Subcutaneous abdominal adipose tissue (tissue), 5 donors: ENCODE measurements around the gene ENTPD8.

Source experiments
- H3K27ac ChIP-seq: one replicate; pipeline ENCODE4 v1.7.0; 2013; ENCODE audit warnings: low read depth, mild to moderate bottlenecking, inconsistent platforms, low read length, moderate library complexity
- H3K27me3 ChIP-seq, 5 donors: one replicate each; pipeline ENCODE4 v1.7.0; 2013; ENCODE audit warnings: low read length in 5 of 5, inconsistent platforms in 1 of 5; ENCODE audit not compliant: control insufficient read depth in 5 of 5, insufficient read depth in 4 of 5
- H3K36me3 ChIP-seq, 5 donors: one replicate each; pipeline ENCODE4 v1.7.0; 2013; ENCODE audit warnings: low read length in 5 of 5; ENCODE audit not compliant: control insufficient read depth in 5 of 5, insufficient read depth in 5 of 5
- H3K4me1 ChIP-seq, 5 donors: one replicate each; pipeline ENCODE4 v1.7.0; 2013; ENCODE audit warnings: low read length in 5 of 5, mild to moderate bottlenecking in 3 of 5, moderate library complexity in 1 of 5; ENCODE audit not compliant: control insufficient read depth in 5 of 5, insufficient read depth in 5 of 5
- H3K4me3 ChIP-seq, 5 donors: one replicate each; pipeline ENCODE4 v1.7.0; 2013; ENCODE audit warnings: low read length in 5 of 5, low read depth in 1 of 5
- H3K9ac ChIP-seq, 5 donors: one replicate each; pipeline ENCODE4 v1.7.0; 2013; ENCODE audit warnings: low read length in 5 of 5, mild to moderate bottlenecking in 4 of 5, moderate library complexity in 3 of 5
- H3K9me3 ChIP-seq, 5 donors: one replicate each; pipeline ENCODE4 v1.7.0; 2013; ENCODE audit warnings: low read length in 5 of 5; ENCODE audit not compliant: control insufficient read depth in 5 of 5
- donor health status: healthy.
- donor health status: healthy.
- donor health status: healthy.
- donor health status: healthy.
- donor health status: healthy.

Gene ENTPD8

DNA sequence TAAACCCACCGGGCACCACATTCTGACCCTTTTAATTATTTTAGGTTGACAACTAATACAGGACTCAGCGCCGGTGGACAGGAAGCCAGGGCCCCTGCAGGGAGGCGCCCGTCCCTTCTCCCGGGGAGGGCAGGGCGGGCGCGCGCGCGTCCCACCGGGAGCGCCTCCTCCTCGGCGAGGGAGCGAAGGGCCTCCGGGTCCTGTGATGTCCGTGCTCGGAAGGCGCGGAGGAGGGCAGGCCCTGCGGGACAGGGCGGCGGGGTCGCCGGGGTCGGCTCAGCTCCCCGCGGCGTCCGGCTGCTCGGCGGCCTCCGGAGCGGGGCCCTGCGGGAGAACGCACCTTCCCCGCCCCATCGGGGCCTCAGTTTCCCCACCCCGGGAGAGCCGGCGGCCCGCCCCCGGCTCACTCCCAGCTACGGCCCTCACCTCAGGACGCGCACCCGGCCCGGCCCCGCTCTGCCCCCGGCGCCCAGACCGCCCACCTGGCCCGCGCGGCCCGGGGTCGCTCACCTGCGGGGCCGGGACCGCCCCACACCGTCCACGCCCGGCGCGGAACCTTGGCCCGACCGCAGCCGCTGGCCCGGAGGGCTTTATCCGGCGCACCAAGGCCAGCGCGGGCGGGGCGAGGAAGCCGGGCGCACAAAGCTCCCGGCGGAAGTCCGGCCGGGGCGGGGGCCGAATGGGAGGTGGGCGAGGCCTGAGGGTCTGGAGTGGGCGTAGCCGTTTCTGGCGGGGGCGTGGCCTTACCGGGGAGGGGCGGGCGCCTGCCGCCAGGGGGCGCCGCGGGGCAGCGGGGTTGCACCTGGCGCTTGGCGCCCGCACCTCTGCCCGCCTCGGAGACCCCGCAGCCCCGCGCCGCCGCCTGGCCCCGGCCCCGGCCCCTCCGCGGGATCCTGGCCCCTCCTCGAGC, 18.3 kb downstream of the ENTPD8 start, which contains the start of the genes EXD3 and NOXA1:
TSS of gene EXD3 (minus strand) at position 559 of the 910 bp plus-strand sequence. CDS start 27,805 bp downstream, outside the sequence.
TSS of gene NOXA1 (plus strand) at position 790 of the 910 bp plus-strand sequence. CDS start 137 bp downstream, outside the sequence.
- Histone ChIP-seq H3K4me1 (peaks cover 3 to 35% (median 28%) of the 10 kb centered on the region in 5 donors), H3K9me3 (no peaks in the 10 kb centered on the region), H3K27me3 (no peaks in the 10 kb centered on the region), H3K9ac (peak within 1 kb of the TSS; percentile 63 to 84 (median 77)), H3K4me3 (peak within 1 kb of the TSS; percentile 65 to 92 (median 82)), H3K27ac (peak within 1 kb of the TSS; percentile 37), H3K36me3 (no peaks in the 10 kb centered on the region)

DNA sequence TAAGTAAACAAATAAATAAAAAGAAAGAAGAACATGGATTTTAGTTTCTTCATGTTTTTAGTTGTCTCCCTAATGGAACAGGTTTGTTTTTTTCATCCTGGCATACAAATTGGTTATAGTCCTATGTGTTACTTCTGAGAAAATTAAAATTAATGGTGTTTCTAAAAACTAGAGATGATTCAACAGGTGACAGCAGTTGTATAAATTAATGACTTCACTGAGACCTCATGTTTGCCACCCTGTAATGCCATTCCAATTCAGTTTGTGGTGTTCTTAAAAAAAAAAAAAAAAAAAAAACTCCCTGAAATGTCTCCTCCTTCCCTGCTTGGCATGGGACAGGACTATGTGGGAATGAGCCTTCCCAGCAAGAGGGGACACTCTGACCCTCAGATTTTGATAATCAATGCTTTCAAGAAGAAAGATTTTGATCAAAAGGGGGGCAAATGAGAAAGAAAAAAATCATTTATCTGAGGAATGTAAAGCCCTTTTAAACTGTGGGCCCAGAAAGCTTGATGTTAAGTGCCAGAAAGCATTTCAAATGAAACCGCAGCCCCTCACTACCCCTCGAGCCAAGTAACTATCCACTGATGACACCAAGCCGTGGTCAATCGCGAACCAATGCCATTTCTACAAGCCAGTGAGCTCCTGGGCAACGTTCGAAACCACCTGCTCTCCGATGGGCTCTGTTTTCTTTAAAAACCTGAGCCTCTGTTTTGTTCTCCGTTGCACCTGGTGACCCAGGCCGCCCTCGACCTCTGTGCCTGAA, 19.1 kb downstream of the ENTPD8 start:
- Histone ChIP-seq H3K9ac (peak overlapping the region; percentile 63 to 84 (median 77)), H3K27me3 (no peaks in the 10 kb centered on the region)

DNA sequence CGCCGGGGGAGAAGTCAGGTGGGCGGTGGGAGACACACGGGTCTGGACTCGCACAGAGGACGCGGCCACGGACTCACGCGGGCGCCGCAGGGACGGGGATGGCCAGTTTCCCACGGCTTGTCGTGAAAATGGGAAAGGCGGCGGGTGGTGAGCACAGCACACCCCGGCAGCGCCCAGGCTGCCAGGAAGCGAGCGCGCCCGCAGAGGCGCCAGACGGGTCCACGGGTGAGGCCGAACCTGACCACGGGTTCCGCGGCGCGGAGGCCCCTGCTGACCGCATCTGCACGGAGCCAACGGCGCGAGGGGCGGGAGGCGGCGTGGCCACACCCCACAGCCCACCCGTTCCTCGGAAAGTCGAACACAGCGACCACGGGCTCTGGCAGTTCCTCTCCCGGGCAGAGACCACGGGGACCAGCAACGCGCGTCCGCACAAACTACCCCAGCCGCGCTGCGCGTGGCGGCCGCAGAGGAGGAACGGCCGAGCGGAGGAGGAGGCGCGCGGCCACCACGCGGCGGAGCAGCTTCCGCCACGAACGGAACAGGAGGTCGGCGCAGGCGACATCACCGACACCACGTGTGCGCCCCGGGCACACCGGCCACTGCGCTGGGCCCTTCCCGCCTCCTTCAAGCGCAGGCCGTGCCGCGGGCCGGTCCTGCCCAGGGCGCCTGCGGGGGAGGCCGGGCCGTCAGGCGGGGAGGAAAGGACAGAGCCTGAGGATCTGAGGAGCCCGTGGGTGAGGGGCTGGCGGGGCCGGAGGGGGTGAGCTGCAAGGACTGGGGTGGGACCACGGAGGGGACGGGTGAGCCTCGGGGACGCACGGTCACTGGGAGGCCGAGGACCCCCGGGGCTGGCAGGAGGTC, 23.8 kb downstream of the ENTPD8 start:
- H3K9ac ChIP-seq = peak overlapping the region in 3 of 5 donors; percentile 16 to 48 (median 47)
- H3K9me3 ChIP-seq = no peaks in the 10 kb centered on the region
- H3K27ac ChIP-seq = no peak overlapping the region
- no peaks in the 10 kb centered on the region for H3K27me3 ChIP-seq
- no peaks in the 10 kb centered on the region for H3K36me3 ChIP-seq
- peaks cover 2 to 23% (median 16%) of the 10 kb centered on the region in 5 donors for H3K4me1 ChIP-seq
- peak overlapping the region in 4 of 5 donors; percentile 53 to 57 (median 55) for H3K4me3 ChIP-seq

More for the DNA sequence above, 19.1 kb downstream of the ENTPD8 start:
- H3K9me3 ChIP-seq = no peaks in the 10 kb centered on the region
- peaks cover 3 to 39% (median 32%) of the 10 kb centered on the region in 5 donors for H3K4me1 ChIP-seq
- H3K4me3 ChIP-seq = peak overlapping the region; percentile 65 to 92 (median 82)
- peak overlapping the region; percentile 37 for H3K27ac ChIP-seq
- no peaks in the 10 kb centered on the region for H3K36me3 ChIP-seq

DNA sequence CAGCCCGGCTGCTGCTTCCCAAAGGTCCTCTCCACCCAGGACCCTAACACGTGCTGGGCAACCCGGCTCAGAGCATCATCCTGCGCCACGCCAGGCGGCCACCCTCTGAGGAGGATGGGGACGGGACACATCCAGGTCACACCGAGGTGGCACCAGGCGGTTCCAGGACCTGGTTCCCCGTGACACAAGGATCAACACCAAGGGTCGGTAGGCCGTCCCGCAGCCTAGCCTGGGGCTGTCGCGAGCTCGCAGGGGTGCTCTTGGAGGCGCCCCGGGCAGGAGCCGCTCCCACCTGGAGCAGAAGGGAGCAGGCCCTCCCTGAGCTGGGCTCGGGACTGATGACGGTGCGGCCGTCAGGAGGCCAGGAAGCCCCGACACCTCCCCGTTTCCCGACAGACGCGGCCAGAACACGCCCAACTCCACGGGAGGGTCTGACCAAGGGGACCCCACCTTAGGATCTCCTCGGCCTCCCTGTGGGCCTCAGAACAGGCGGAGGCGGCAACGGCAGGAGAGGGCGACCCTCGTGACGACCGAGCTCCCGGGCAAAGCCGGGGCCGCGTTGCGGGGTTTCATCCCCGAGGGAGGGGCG, 24.5 kb downstream of the ENTPD8 start:
- Histone ChIP-seq H3K9ac (peak overlapping the region in 3 of 5 donors; percentile 16 to 47 (median 28)), H3K4me1 (peaks cover 0 to 22% (median 15%) of the 10 kb centered on the region in 5 donors), H3K4me3 (peak overlapping the region in 2 of 5 donors; percentile 53 to 57), H3K27me3 (no peaks in the 10 kb centered on the region), H3K27ac (no peak overlapping the region), H3K36me3 (no peaks in the 10 kb centered on the region), H3K9me3 (no peaks in the 10 kb centered on the region)

DNA sequence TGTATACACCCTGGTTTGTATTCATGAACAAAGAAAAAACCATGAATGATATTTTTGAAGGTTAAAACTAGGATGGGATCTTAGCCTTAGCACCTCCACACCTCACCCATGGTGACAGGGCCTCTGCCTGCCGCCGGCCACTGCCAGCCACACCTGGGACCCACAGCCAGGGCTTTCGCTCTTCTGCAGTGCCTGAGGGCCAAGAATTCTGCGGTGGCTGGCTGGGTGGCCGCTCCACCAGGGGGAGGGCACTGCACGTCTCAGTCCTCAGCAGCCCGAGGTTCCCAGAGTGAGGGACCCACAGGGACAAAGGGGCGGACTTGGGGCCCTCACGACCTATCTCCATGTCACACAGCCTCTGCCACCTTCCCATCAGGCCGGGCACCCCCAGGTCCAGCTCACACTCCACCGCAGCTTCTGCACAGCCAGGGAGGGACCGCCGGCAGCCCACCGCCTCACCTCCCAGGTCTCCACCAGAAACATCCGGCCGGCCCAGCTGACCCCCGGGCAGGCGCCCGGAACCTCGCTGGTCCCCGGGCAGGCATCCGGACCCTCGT, 25.1 kb downstream of the ENTPD8 start:
- Histone ChIP-seq H3K9me3 (no peaks in the 10 kb centered on the region), H3K4me1 (peaks cover 0 to 25% (median 16%) of the 10 kb centered on the region in 5 donors), H3K9ac (no peak overlapping the region), H3K27me3 (no peaks in the 10 kb centered on the region), H3K36me3 (no peaks in the 10 kb centered on the region), H3K27ac (no peak overlapping the region), H3K4me3 (no peak overlapping the region)

GRCh38 chr9:137415451-137415850, 25.7 kb downstream of the ENTPD8 start:
- Histone ChIP-seq H3K27ac (no peak overlapping the region), H3K4me1 (peaks cover 0 to 32% (median 20%) of the 10 kb centered on the region in 5 donors), H3K27me3 (no peaks in the 10 kb centered on the region), H3K36me3 (no peaks in the 10 kb centered on the region), H3K4me3 (no peak overlapping the region), H3K9me3 (no peaks in the 10 kb centered on the region), H3K9ac (no peak overlapping the region)

DNA sequence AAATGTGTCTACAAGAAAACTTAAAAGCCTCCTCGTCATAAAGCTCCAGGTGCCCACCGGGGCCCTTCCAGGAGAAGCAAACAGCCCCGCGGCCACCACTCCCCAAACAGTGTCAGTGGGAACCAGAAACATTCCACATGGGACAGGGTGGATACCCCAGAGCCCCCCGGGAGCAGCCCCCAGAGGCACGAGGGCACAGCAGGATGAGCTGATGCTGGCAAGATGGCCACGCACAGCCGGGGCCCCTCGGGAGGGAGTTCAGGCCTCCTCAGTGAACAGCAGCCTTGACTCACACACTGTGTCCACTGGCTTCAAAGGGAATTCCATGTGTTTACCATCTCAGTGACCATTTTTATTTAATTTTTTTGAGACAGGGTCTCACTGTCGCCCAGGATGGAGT, 28.7 kb downstream of the ENTPD8 start:
- Histone ChIP-seq H3K27ac (peak overlapping the region; percentile 46), H3K9me3 (no peaks in the 10 kb centered on the region), H3K4me1 (peaks cover 0 to 32% (median 24%) of the 10 kb centered on the region in 5 donors), H3K27me3 (no peaks in the 10 kb centered on the region), H3K4me3 (no peak overlapping the region), H3K9ac (no peak overlapping the region), H3K36me3 (no peaks in the 10 kb centered on the region)

GRCh38 chr9:137411645-137412380, 29.3 kb downstream of the ENTPD8 start:
- H3K27me3 ChIP-seq = no peaks in the 10 kb centered on the region
- peak overlapping the region; percentile 46 for H3K27ac ChIP-seq
- H3K36me3 ChIP-seq = no peaks in the 10 kb centered on the region
- H3K9me3 ChIP-seq = no peaks in the 10 kb centered on the region
- peaks cover 0 to 32% (median 24%) of the 10 kb centered on the region in 5 donors for H3K4me1 ChIP-seq
- peak overlapping the region in 3 of 5 donors; percentile 17 to 51 (median 20) for H3K9ac ChIP-seq
- H3K4me3 ChIP-seq = peak overlapping the region in 1 of 5 donors; percentile 21
